RWPE1 (cell line): ENCODE data around the gene SMOC2.

Experiments
- CTCF ChIA-PET: fragments of 350-600 bp; sonication (Branson Sonifier 250); formaldehyde crosslinking; extraction: SDS; loops from one replicate; lab custom pipeline; 2021; lab: Yijun Ruan, JAX
- POLR2A ChIA-PET: fragments of 400-600 bp; formaldehyde crosslinking; extraction: SDS; loops from one replicate; lab custom pipeline; 2020; ENCODE audit warnings: antibody characterized with exemption; ENCODE audit not compliant: low non-redundant PET; lab: Yijun Ruan, JAX
- DNase-seq: peaks from one replicate; pipeline ENCODE4 v3.0.0; 2012; ENCODE audit warnings: low spot score
- H3K27ac ChIP-seq: fragments of 450-650 bp; 2 replicates; pipeline ENCODE4 v1.5.1; 2017
- CTCF ChIP-seq: fragments of 450-650 bp; conservative IDR thresholded peaks from 2 replicates; pipeline ENCODE4 v1.5.1; 2017; ENCODE audit warnings: low read depth, mild to moderate bottlenecking

SMOC2 gene

GRCh38 chr6:168532070-168532469 is 91.1 kb downstream of the SMOC2 start:
- TF ChIP-seq CTCF: no peak
- CTCF ChIA-PET: no interaction called here
- POLR2A ChIA-PET: no interaction called here
- H3K27ac ChIP-seq: no peak overlapping the region
- DNase-seq: no peak

- ChIA-PET POLR2A (no interaction called here), CTCF (no interaction called here)
- H3K27ac ChIP-seq: no peak overlapping the region
- no peak for TF ChIP-seq CTCF
- DNase-seq: no peak
Observed at GRCh38 chr6:168533414-168533813, 92.4 kb downstream of the SMOC2 start.

- H3K27ac ChIP-seq: no peak overlapping the region
- no peak for TF ChIP-seq CTCF
- ChIA-PET POLR2A (no interaction called here), CTCF (no interaction called here)
- DNase-seq: no peak
Observed at GRCh38 chr6:168534265-168534664, 93.3 kb downstream of the SMOC2 start.

- ChIA-PET POLR2A (no interaction called here), CTCF (interaction anchor here (0.7 kb wide), 1 partner anchor 9 kb away, joined by 3 read pairs; no protein-coding TSS in a partner anchor)
- no peak for TF ChIP-seq CTCF
- no peak overlapping the region for H3K27ac ChIP-seq
- no peak for DNase-seq
Observed at GRCh38 chr6:168535711-168536110, 94.7 kb downstream of the SMOC2 start.

GRCh38 chr6:168536196-168536595 is 95.2 kb downstream of the SMOC2 start:
- H3K27ac ChIP-seq: no peak overlapping the region
- TF ChIP-seq CTCF: no peak
- ChIA-PET POLR2A (no interaction called here), CTCF (no interaction called here)
- DNase-seq: no peak

GRCh38 chr6:168536665-168537539 is 95.9 kb downstream of the SMOC2 start:
- ChIA-PET CTCF (interaction anchor here (0.7 kb wide), 1 partner anchor 593 kb away, joined by 4 read pairs; no protein-coding TSS in a partner anchor), POLR2A (no interaction called here)
- H3K27ac ChIP-seq: no peak overlapping the region
- DNase-seq: no peak
- TF ChIP-seq CTCF: no peak
